SH-SY5Y (cell line): ENCODE results near the gene PHOSPHO2.

Experiments
- GATA2 ChIP-seq: IDR thresholded peaks from 2 replicates; pipeline ENCODE4 v1.6.1; 2011; ENCODE audit warnings: mild to moderate bottlenecking, low read depth, low read length
- GATA3 ChIP-seq: IDR thresholded peaks from 2 replicates; pipeline ENCODE4 v1.6.1; 2011; ENCODE audit warnings: low read depth, mild to moderate bottlenecking, low read length, moderate library complexity

GRCh38 chr2:169683054-169683424 is 11.2 kb upstream of the PHOSPHO2 start:
- TF ChIP-seq GATA2 (no peak), GATA3 (no peak)
